Activated naive CD4-positive, alpha-beta T cell treated with anti-CD3 and anti-CD28 coated beads, Interleukin-2, amount 50 U/mL, for 24 hours (primary cell): ENCODE results near the gene RHBDF1.

Source experiments
- H3K27ac Mint-ChIP-seq: one replicate; pipeline ENCODE4 v1.8.0; 2021; ENCODE audit warnings: mild to moderate bottlenecking, mixed read lengths
- H3K27me3 Mint-ChIP-seq: one replicate; pipeline ENCODE4 v1.8.0; 2021; ENCODE audit warnings: mixed read lengths
- H3K36me3 Mint-ChIP-seq: one replicate; pipeline ENCODE4 v1.8.0; 2021; ENCODE audit warnings: mixed read lengths
- H3K4me1 Mint-ChIP-seq: one replicate; pipeline ENCODE4 v1.8.0; 2021; ENCODE audit warnings: mixed read lengths
- H3K4me3 Mint-ChIP-seq: one replicate; pipeline ENCODE4 v1.8.0; 2021; ENCODE audit warnings: mild to moderate bottlenecking, mixed read lengths
- H3K9me3 Mint-ChIP-seq: one replicate; pipeline ENCODE4 v1.8.0; 2021; ENCODE audit warnings: mixed read lengths

RHBDF1 gene

DNA sequence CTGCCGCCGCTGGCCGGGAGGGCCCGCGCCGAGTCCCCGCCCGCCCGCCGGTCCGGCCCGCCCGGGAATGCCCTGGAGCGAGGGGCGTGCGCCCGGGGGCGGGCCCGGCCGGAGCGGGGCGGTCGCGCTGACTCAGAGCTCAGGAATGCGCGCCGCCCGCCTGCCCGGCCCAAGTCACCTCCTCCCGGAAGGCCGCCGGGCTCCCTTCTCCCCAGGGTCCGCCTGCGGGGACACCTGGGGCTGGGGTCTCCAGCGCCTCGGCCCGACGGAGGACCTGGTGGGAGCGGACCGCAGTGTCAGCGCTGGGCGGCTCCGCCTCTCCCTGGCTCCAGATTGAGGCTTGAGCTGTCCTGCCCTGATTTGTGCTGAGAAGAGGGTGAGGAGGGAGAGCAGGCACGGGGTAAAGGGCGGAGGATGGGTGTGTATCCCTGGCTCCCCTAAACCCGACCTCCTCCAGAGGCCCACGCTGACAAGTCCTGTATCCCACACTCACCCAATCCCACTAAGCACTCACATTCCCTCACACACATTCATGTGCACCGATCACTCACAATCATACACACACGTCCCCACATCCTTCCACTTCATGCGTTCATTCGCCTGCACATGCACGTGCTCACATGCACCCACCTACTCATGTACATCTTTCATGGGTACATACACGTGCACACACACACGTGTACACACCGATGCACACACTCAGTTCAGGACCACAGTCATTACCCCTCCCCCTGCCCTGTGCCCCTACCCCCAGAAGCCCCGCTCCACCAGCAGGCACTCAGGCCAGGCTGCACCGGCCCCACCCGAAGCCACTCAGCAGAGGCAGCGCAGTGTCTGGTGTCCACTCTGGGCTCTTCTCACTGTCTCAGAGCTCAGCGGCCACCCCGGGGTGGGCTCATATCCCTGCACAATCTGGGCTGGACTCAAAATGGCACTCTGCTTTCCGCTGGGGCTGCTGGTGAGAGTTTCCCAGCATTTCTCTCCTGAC lies at the start of gene RHBDF1:
TSS of gene RHBDF1 (minus strand) at position 71 of the 988 bp plus-strand sequence. CDS start 7,616 bp downstream, outside the sequence.
- peaks cover 16% of the 10 kb centered on the region for H3K4me1 Mint-ChIP-seq
- peak within 1 kb of the TSS; percentile 74 for H3K4me3 Mint-ChIP-seq
- no peak within 1 kb of the TSS for H3K27ac Mint-ChIP-seq
- peaks cover 2% of the 10 kb centered on the region for H3K36me3 Mint-ChIP-seq
- H3K9me3 Mint-ChIP-seq, result no peaks in the 10 kb centered on the region
- H3K27me3 Mint-ChIP-seq, result peaks cover 8% of the 10 kb centered on the region

DNA sequence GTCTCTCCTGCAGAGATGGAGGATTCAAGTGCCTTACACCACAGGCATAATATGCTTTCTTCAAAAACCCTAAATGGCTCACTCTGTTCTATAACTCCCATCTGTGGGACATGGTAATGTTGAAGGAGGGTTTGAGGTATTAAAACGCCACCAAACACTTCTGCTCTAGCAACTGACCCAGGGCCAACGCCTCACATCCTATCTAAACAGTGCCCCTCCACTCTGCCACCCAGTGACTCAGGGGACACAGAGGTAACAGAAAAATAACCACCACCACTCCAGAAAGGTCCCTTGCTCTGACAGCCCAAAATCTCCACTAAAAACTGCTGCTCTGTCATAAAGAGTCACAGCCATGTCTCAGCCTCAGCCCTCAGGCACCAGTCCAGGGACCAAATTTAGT lies 48.3 kb upstream of the RHBDF1 start:
- H3K36me3 Mint-ChIP-seq, result peaks cover 3% of the 10 kb centered on the region
- no peak overlapping the region for H3K27ac Mint-ChIP-seq
- no peaks in the 10 kb centered on the region for H3K4me1 Mint-ChIP-seq
- H3K9me3 Mint-ChIP-seq, result no peaks in the 10 kb centered on the region
- H3K27me3 Mint-ChIP-seq, result no peaks in the 10 kb centered on the region
- no peak overlapping the region for H3K4me3 Mint-ChIP-seq

DNA sequence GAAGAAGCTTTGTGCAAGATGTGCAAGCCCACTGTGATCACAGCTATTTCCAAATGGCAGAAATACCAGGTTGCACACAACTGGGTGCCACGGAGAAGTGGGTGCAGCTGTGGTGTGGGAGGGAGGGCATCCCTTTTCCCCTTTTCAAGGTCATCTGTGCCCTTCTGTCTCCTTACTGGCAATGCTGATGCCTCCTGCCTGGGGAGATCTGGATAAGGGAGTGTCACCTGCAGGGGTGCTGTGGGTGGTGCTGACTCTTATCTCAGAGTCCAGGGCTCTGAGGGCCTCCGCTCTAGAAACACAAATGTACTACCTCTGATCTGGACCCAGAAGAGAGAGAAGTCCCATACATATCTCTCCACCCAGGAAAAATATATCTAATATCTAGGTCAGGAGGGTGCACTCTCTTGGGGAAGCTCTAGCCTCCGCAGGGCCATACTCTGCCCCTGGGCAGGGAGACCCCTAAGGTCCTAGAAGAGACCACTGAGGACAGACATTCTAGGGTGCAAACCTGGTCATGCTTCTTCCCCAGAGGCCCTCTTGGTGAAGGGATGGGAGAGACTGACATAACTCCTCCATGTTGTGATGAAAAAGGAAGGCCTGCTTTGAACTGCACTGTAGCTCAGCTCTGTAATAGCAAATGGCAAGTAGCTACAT lies 47.5 kb upstream of the RHBDF1 start:
- H3K27ac Mint-ChIP-seq, result no peak overlapping the region
- H3K4me1 Mint-ChIP-seq, result no peaks in the 10 kb centered on the region
- no peaks in the 10 kb centered on the region for H3K9me3 Mint-ChIP-seq
- no peaks in the 10 kb centered on the region for H3K27me3 Mint-ChIP-seq
- peaks cover 4% of the 10 kb centered on the region for H3K36me3 Mint-ChIP-seq
- H3K4me3 Mint-ChIP-seq, result no peak overlapping the region

GRCh38 chr16:119295-119694 lies 46.9 kb upstream of the RHBDF1 start:
- Mint-ChIP-seq H3K36me3 (peaks cover 5% of the 10 kb centered on the region), H3K9me3 (no peaks in the 10 kb centered on the region), H3K27me3 (no peaks in the 10 kb centered on the region), H3K27ac (no peak overlapping the region), H3K4me1 (no peaks in the 10 kb centered on the region), H3K4me3 (no peak overlapping the region)

DNA sequence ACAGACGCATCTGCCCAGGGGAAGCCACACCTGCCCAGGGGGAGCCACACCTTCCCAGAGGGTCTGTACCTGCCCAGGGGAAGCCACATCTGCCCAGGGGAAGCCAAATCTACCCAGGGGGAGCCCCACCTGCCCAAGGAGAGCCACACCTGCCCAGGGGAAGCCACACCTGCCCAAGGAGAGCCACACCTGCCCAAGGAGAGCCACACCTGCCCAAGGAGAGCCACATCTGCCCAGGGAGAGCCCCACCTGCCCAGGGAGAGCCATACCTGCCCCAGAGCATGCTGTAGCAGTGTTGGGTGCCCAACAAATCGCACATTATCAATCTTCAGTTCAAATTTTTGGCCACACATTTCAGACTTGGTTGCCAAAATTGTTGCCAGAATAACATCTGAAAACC lies 46.4 kb upstream of the RHBDF1 start:
- peaks cover 8% of the 10 kb centered on the region for H3K36me3 Mint-ChIP-seq
- no peaks in the 10 kb centered on the region for H3K27me3 Mint-ChIP-seq
- H3K27ac Mint-ChIP-seq, result no peak overlapping the region
- no peak overlapping the region for H3K4me3 Mint-ChIP-seq
- H3K9me3 Mint-ChIP-seq, result no peaks in the 10 kb centered on the region
- no peaks in the 10 kb centered on the region for H3K4me1 Mint-ChIP-seq

DNA sequence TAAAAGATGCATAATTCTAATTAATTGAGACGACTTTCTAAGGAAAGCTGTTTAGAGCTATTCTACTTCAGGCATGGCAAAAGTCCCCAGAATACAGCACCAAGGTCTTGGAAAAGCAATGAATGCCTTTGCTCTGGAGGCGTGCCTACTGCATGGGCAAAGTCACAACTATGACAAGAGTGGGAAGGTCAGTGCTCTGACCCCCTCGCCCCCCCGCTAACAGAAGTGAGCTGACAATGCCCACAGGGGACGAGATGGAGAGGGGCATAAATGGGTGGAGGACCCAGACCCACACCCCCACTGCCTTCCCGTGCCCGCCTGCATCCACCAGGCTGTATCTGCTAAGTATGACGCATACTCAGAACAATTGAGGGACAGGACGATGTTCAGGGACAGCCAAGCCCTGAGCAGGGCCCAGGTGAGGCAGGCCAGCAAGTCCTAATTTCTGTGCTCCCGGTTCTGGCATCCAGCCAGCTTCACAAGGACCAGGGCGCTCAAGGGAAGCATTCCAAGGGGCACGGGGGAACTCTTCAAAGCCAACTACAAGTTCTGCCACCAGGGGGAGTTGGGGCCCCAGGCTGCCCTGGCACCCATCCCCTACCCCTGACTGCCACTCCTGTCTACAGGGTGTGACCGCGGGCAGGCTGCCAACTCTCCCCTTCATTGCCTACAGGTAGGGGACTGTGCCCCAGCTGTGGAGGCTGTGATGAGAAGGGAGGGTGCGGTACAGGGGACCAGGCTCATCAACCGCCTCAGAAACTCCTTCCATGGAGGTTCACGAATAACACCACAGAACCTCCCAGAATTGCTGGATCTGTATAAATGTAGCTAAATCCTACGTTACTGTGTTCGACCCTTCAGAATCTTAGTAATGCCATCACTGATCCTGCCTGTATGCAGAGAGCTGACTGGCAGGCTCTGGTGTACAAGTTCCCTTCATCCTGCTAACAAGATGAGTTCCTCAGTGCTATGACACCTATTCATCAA lies 45.2 kb upstream of the RHBDF1 start:
- Mint-ChIP-seq H3K4me1 (no peaks in the 10 kb centered on the region), H3K36me3 (peaks cover 7% of the 10 kb centered on the region), H3K9me3 (no peaks in the 10 kb centered on the region), H3K27me3 (no peaks in the 10 kb centered on the region), H3K4me3 (no peak overlapping the region), H3K27ac (no peak overlapping the region)

DNA sequence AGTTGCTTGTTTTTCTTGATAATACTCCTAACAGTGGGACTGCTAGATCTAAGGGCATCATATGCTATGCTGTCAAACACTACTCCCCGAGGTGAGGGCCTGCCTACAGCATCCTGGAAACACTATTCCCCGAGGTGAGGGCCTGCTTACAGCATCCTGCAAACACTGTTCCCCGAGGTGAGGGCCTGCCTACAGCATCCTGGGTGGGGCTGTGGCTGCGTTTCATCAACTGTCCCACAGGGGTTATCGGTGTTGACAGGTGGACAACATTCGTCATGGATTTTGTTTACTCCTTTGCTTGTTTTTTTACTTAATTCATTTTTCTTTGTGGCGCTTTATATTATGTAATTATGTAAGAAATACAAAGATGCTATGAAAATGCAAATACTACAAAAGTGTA lies 43.6 kb upstream of the RHBDF1 start:
- H3K4me1 Mint-ChIP-seq, result no peaks in the 10 kb centered on the region
- no peaks in the 10 kb centered on the region for H3K9me3 Mint-ChIP-seq
- H3K36me3 Mint-ChIP-seq, result peaks cover 9% of the 10 kb centered on the region
- no peak overlapping the region for H3K27ac Mint-ChIP-seq
- H3K27me3 Mint-ChIP-seq, result no peaks in the 10 kb centered on the region
- H3K4me3 Mint-ChIP-seq, result no peak overlapping the region

DNA sequence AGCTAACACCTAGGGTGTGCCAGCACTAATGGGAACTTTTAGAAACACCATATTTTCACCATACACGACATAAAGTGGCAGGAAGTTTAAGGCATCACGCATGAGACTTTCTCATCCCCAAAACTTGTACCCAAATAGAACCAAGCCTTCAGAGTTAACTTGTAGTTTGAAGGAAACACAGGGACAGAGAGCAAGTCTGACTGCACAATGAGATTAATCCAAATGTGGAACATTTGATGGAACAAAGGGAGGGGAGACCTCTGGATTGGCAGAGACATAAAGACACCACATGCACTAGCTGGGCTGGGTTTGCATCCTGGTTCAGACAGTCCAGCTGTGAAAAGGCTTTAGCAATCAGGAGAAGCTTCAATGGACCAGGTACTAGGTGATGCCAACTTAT lies 41.9 kb upstream of the RHBDF1 start:
- Mint-ChIP-seq H3K4me3 (no peak overlapping the region), H3K27me3 (no peaks in the 10 kb centered on the region), H3K36me3 (peaks cover 9% of the 10 kb centered on the region), H3K9me3 (no peaks in the 10 kb centered on the region), H3K4me1 (no peaks in the 10 kb centered on the region), H3K27ac (no peak overlapping the region)

- no peaks in the 10 kb centered on the region for H3K4me1 Mint-ChIP-seq
- no peaks in the 10 kb centered on the region for H3K27me3 Mint-ChIP-seq
- no peak overlapping the region for H3K27ac Mint-ChIP-seq
- H3K4me3 Mint-ChIP-seq, result no peak overlapping the region
- peaks cover 9% of the 10 kb centered on the region for H3K36me3 Mint-ChIP-seq
- H3K9me3 Mint-ChIP-seq, result no peaks in the 10 kb centered on the region
Observed at GRCh38 chr16:112153-112840, 39.9 kb upstream of the RHBDF1 start.

GRCh38 chr16:106623-107324 lies 34.3 kb upstream of the RHBDF1 start:
- Mint-ChIP-seq H3K27ac (no peak overlapping the region), H3K4me1 (peaks cover 4% of the 10 kb centered on the region), H3K9me3 (no peaks in the 10 kb centered on the region), H3K27me3 (no peaks in the 10 kb centered on the region), H3K36me3 (peaks cover 1% of the 10 kb centered on the region), H3K4me3 (no peak overlapping the region)

GRCh38 chr16:105521-105920 lies 33.1 kb upstream of the RHBDF1 start:
- no peaks in the 10 kb centered on the region for H3K27me3 Mint-ChIP-seq
- H3K4me1 Mint-ChIP-seq, result peaks cover 4% of the 10 kb centered on the region
- H3K9me3 Mint-ChIP-seq, result no peaks in the 10 kb centered on the region
- H3K4me3 Mint-ChIP-seq, result no peak overlapping the region
- no peaks in the 10 kb centered on the region for H3K36me3 Mint-ChIP-seq
- no peak overlapping the region for H3K27ac Mint-ChIP-seq

DNA sequence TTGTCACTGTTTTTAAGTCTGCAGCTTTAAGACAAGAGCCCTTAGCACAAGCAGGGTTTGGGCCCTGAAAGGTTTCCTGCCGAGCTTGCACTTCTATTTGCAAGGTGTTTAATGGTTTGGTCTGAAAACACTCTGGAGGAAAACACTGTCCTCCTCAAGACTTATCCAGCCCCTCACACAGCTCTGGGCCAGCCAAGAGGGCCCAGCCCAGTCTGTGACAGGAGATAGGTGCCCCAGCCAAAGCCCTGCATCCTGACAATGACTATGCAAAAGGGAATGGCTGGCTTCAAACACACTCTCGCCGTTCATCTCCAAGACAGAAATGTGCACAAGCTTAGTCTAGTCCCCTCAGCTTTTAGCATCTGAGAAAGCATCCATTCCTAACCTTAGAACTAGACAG lies 32.5 kb upstream of the RHBDF1 start:
- Mint-ChIP-seq H3K27ac (no peak overlapping the region), H3K27me3 (no peaks in the 10 kb centered on the region), H3K36me3 (no peaks in the 10 kb centered on the region), H3K9me3 (no peaks in the 10 kb centered on the region), H3K4me1 (peaks cover 4% of the 10 kb centered on the region), H3K4me3 (no peak overlapping the region)

DNA sequence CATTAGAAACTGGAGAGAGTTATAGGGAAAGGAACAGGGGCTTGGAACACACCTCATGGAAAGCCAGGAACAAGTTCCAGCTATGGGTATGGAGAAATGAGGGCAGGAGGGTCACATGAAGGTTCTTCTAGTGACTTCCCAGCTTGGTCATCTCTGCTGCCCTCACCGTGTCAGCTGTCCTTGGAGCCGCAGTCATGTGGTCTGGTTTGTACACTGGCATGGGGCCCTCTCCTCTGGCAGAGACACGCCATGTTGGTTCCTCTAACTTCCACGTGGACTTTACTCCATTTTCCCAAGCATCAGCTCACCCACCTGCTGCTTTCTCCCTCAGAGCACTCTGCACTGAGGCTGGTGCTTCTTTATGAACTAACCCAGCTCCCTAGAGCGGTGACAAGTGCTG lies 31.9 kb upstream of the RHBDF1 start:
- Mint-ChIP-seq H3K27ac (no peak overlapping the region), H3K36me3 (no peaks in the 10 kb centered on the region), H3K4me3 (no peak overlapping the region), H3K27me3 (no peaks in the 10 kb centered on the region), H3K4me1 (peaks cover 4% of the 10 kb centered on the region), H3K9me3 (no peaks in the 10 kb centered on the region)

- Mint-ChIP-seq H3K4me1 (peaks cover 8% of the 10 kb centered on the region), H3K36me3 (no peaks in the 10 kb centered on the region), H3K4me3 (no peak overlapping the region), H3K9me3 (no peaks in the 10 kb centered on the region), H3K27ac (peak overlapping the region; percentile 92), H3K27me3 (no peaks in the 10 kb centered on the region)
Observed at GRCh38 chr16:102060-102855, 29.8 kb upstream of the RHBDF1 start.
